MCF 10A (cell line): Measurements from ENCODE around the gene SLC35G4. TPM values are rescaled to one million over a fixed set of nuclear protein-coding genes. Genes with fewer than 3 reads are reported as not detected.
"Not testable (repeated sequence)": the region's sequence is repeated elsewhere in the genome, so short reads cannot be mapped to it uniquely, and the experiment has no call there.

Experiments used
- BruUV-seq: library from RNA; stranded (reverse); fragments of 400-500 nt; replicated peaks from 2 replicates; lab custom pipeline; 2021; lab: Mats Ljungman, UMichigan
- CTCF ChIA-PET: fragments of 300-600 bp; sonication (Branson Sonifier 250); formaldehyde crosslinking; extraction: SDS; loops from one replicate; lab custom pipeline; 2021; ENCODE audit warnings: antibody characterized with exemption, inconsistent platforms; lab: Yijun Ruan, JAX
- POLR2A ChIA-PET: fragments of 300-600, 350-650 bp; sonication (Branson Sonifier 250); formaldehyde crosslinking; extraction: SDS; loops from one replicate; lab custom pipeline; 2020; ENCODE audit warnings: antibody characterized with exemption, inconsistent platforms; lab: Yijun Ruan, JAX
- DNase-seq: peaks from one replicate; pipeline ENCODE4 v3.0.0-alpha.2; 2018; ENCODE audit not compliant: unreplicated experiment
- H3K27ac Mint-ChIP-seq: one replicate; pipeline ENCODE4 v1.8.0; 2022; ENCODE audit warnings: mild to moderate bottlenecking, low read depth, mixed read lengths; ENCODE audit not compliant: unreplicated experiment
- H3K27me3 Mint-ChIP-seq: one replicate; pipeline ENCODE4 v1.8.0; 2022; ENCODE audit warnings: mixed read lengths; ENCODE audit not compliant: insufficient read depth, unreplicated experiment
- H3K36me3 Mint-ChIP-seq: one replicate; pipeline ENCODE4 v1.8.0; 2022; ENCODE audit warnings: mild to moderate bottlenecking, moderate library complexity, mixed read lengths; ENCODE audit not compliant: insufficient read depth, unreplicated experiment
- H3K4me1 Mint-ChIP-seq: one replicate; pipeline ENCODE4 v1.8.0; 2022; ENCODE audit warnings: mixed read lengths; ENCODE audit not compliant: insufficient read depth, unreplicated experiment
- H3K4me3 Mint-ChIP-seq: one replicate; pipeline ENCODE4 v1.8.0; 2022; ENCODE audit warnings: mild to moderate bottlenecking, moderate library complexity, mixed read lengths; ENCODE audit not compliant: unreplicated experiment
- H3K9me3 Mint-ChIP-seq: one replicate; pipeline ENCODE4 v1.8.0; 2022; ENCODE audit warnings: mixed read lengths; ENCODE audit not compliant: unreplicated experiment
- CTCF ChIP-seq: fragments of 200-600 bp; IDR thresholded peaks from one replicate; pipeline ENCODE4 v1.8.0; 2022; ENCODE audit warnings: antibody characterized with exemption, mild to moderate bottlenecking; ENCODE audit not compliant: unreplicated experiment
- intact Hi-C: fragments of 100-400 bp; cut with micrococcal nuclease; formaldehyde crosslinking; loops from 2 replicates; pipeline ENCODE4 v1.14.1; 2022
- total RNA-seq: library from RNA; stranded (reverse); gene quantifications from 2 replicates; pipeline ENCODE4 v1.2.3, GENCODE V29; 2022

Gene SLC35G4
- total RNA-seq, 1 experiment from 2014 or later, result not detected

- H3K4me3 Mint-ChIP-seq, POLR2A ChIA-PET, H3K27ac Mint-ChIP-seq, H3K4me1 Mint-ChIP-seq, DNase-seq, CTCF ChIA-PET, H3K27me3 Mint-ChIP-seq, BruUV-seq, H3K9me3 Mint-ChIP-seq, intact Hi-C loops, H3K36me3 Mint-ChIP-seq: not testable (repeated sequence)
These were observed 4.2 kb downstream of the SLC35G4 start for GRCh38 chr18:11613611-11614010.

GRCh38 chr18:11614042-11614441 is 4.6 kb downstream of the SLC35G4 start:
- intact Hi-C loops, CTCF ChIA-PET, H3K27ac Mint-ChIP-seq, POLR2A ChIA-PET, H3K36me3 Mint-ChIP-seq, H3K27me3 Mint-ChIP-seq, H3K4me3 Mint-ChIP-seq, DNase-seq, H3K4me1 Mint-ChIP-seq, H3K9me3 Mint-ChIP-seq, BruUV-seq: not testable (repeated sequence)

GRCh38 chr18:11614981-11615380 is 5.6 kb downstream of the SLC35G4 start:
- H3K36me3 Mint-ChIP-seq, H3K4me3 Mint-ChIP-seq, DNase-seq, intact Hi-C loops, BruUV-seq, H3K27ac Mint-ChIP-seq, POLR2A ChIA-PET, H3K27me3 Mint-ChIP-seq, CTCF ChIA-PET, H3K9me3 Mint-ChIP-seq, H3K4me1 Mint-ChIP-seq: not testable (repeated sequence)

GRCh38 chr18:11647310-11647709 is 37.9 kb downstream of the SLC35G4 start:
- CTCF ChIA-PET, result interaction anchor here (0.7 kb wide), 1 partner anchor 112 kb away, joined by 3 read pairs; no protein-coding TSS in a partner anchor
- H3K4me3 Mint-ChIP-seq, BruUV-seq, H3K27ac Mint-ChIP-seq, POLR2A ChIA-PET, intact Hi-C loops, DNase-seq, H3K27me3 Mint-ChIP-seq, H3K36me3 Mint-ChIP-seq, H3K4me1 Mint-ChIP-seq, H3K9me3 Mint-ChIP-seq: not testable (repeated sequence)

- H3K36me3 Mint-ChIP-seq, DNase-seq, H3K4me1 Mint-ChIP-seq, POLR2A ChIA-PET, intact Hi-C loops, H3K27me3 Mint-ChIP-seq, CTCF ChIA-PET, BruUV-seq, H3K27ac Mint-ChIP-seq, H3K9me3 Mint-ChIP-seq, H3K4me3 Mint-ChIP-seq: not testable (repeated sequence)
These were observed 38.4 kb downstream of the SLC35G4 start for GRCh38 chr18:11647804-11648203.

- no TSS peak for BruUV-seq
- no peaks in the 10 kb centered on the region for H3K27me3 Mint-ChIP-seq
- no peak for TF ChIP-seq CTCF
These were observed 40.4 kb downstream of the SLC35G4 start for GRCh38 chr18:11649839-11650238.

More at GRCh38 chr18:11649839-11650238, 40.4 kb downstream of the SLC35G4 start:
- CTCF ChIA-PET, result interaction anchor here (1.7 kb wide), 1 partner anchor 83 kb away, joined by 3 read pairs; no protein-coding TSS in a partner anchor
- peaks cover 11% of the 10 kb centered on the region for H3K4me1 Mint-ChIP-seq
- H3K4me3 Mint-ChIP-seq, result no peak overlapping the region
- no peak for DNase-seq
- peaks cover 5% of the 10 kb centered on the region for H3K36me3 Mint-ChIP-seq
- POLR2A ChIA-PET, result interaction anchor here (0.7 kb wide), 1 partner anchor 80 kb away, joined by 4 read pairs; no protein-coding TSS in a partner anchor
- no peak overlapping the region for H3K27ac Mint-ChIP-seq
- no peaks in the 10 kb centered on the region for H3K9me3 Mint-ChIP-seq
- intact Hi-C loops, result no loop called here
